Measurements from ENCODE around the gene GPD2.

DNA sequence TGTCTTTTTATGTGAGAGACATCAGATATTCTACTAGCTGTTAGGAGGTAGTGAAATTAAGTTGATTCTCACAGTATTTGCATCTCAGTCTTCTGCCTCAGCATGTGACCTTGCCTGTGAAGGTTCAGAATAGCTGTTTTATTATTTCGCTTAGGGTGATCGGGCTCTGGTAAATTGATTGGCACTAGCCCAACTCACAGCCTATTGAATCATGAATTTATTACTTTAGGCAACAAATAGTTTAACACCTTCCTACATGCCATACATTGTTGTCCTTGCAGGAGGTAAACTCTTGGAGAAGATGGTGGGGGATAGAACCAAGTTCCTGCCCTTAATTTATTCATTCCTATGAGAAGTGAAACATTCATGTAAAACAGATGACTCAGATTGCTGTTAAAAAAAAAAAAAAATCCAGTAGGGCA, 101.9 kb downstream of the GPD2 start:
- TF ChIP-seq, protein P1, sequence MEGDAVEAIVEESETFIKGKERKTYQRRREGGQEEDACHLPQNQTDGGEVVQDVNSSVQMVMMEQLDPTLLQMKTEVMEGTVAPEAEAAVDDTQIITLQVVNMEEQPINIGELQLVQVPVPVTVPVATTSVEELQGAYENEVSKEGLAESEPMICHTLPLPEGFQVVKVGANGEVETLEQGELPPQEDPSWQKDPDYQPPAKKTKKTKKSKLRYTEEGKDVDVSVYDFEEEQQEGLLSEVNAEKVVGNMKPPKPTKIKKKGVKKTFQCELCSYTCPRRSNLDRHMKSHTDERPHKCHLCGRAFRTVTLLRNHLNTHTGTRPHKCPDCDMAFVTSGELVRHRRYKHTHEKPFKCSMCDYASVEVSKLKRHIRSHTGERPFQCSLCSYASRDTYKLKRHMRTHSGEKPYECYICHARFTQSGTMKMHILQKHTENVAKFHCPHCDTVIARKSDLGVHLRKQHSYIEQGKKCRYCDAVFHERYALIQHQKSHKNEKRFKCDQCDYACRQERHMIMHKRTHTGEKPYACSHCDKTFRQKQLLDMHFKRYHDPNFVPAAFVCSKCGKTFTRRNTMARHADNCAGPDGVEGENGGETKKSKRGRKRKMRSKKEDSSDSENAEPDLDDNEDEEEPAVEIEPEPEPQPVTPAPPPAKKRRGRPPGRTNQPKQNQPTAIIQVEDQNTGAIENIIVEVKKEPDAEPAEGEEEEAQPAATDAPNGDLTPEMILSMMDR (conservative IDR thresholded peaks at IDR 0.05 in 1 of 2, IDR thresholded peaks at IDR 0.05 in 1 of 2; ENCODE audit: extremely low read depth in 1 of 2, insufficient read depth in 1 of 2, low read depth in 1 of 2, low read length in 2 of 2): no peak
- TF ChIP-seq EZH2 (IDR thresholded peaks at IDR 0.05; ENCODE audit: borderline replicate concordance, low read length): no peak
